HUES48 (cell line): ENCODE data around the gene MED10.

ENCODE experiments used
- H3K27ac ChIP-seq: one replicate; pipeline ENCODE4 v1.7.0; 2013; ENCODE audit warnings: low read depth, low read length, inconsistent platforms
- H3K27me3 ChIP-seq: 2 replicates; pipeline ENCODE4 v1.6.1; 2013; ENCODE audit warnings: mild to moderate bottlenecking, low read length; ENCODE audit not compliant: control insufficient read depth, insufficient read depth
- H3K36me3 ChIP-seq: 2 replicates; pipeline ENCODE4 v1.6.1; 2013; ENCODE audit warnings: low read length; ENCODE audit not compliant: control insufficient read depth, insufficient read depth
- H3K4me1 ChIP-seq: 2 replicates; pipeline ENCODE4 v1.6.1; 2013; ENCODE audit warnings: mild to moderate bottlenecking, low read length; ENCODE audit not compliant: control insufficient read depth, insufficient read depth
- H3K4me3 ChIP-seq: 2 replicates; pipeline ENCODE4 v1.5.1; 2013; ENCODE audit warnings: mild to moderate bottlenecking, low read depth, low read length
- H3K9ac ChIP-seq: 2 replicates; pipeline ENCODE4 v1.6.1; 2013; ENCODE audit warnings: mild to moderate bottlenecking, low read depth, low read length, moderate library complexity
- H3K9me3 ChIP-seq: 2 replicates; pipeline ENCODE4 v1.6.1; 2013; ENCODE audit warnings: low read length; ENCODE audit not compliant: control insufficient read depth, insufficient read depth

Gene MED10

DNA sequence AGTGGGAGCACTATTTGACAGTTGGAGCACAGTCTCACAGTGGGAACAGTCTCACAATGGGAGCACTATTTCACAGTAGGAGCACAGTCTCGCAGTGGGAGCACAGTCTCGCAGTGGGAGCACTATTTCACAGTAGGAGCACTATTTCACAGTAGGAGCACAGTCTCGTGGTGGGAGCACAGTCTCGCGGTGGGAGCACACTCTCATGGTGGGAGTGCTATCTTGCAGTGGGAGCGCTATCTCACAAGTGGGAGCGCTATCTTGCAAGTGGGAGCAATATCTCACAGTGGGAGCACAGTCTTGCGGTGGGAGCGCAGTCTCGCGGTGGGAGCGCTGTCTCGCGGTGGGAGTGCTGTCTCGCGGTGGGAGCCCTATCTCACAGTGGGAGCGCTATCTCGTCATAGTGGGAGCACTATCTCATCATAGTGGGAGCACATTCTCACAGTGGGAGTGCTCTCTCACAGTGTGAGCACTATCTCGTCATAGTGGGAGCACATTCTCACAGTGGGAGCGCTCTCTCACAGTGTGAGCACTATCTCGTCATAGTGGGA is 56.1 kb downstream of the MED10 start:
- no peak overlapping the region for H3K4me3 ChIP-seq
- peaks cover 18% of the 10 kb centered on the region for H3K27me3 ChIP-seq
- no peaks in the 10 kb centered on the region for H3K36me3 ChIP-seq
- H3K9ac ChIP-seq: no peak overlapping the region
- H3K27ac ChIP-seq: no peak overlapping the region
- no peaks in the 10 kb centered on the region for H3K4me1 ChIP-seq
- no peaks in the 10 kb centered on the region for H3K9me3 ChIP-seq
